GM19351 (cell line): ENCODE data around the gene TBC1D22B.
A peak's percentile ranks its signal among the peaks of the same experiment; 100 is the strongest.

Experiments used
- ATAC-seq: cut with Tn5 transposase; IDR thresholded peaks from one replicate; pipeline ENCODE4 v1.9.1; 2021; ENCODE audit warnings: mild to moderate bottlenecking, moderate library complexity; ENCODE audit not compliant: unreplicated experiment

The TBC1D22B gene

GRCh38 chr6:37352384-37352783 lies 94.8 kb downstream of the TBC1D22B start:
- ATAC-seq, result no peak

GRCh38 chr6:37353761-37354525 lies 96.4 kb downstream of the TBC1D22B start, which contains the start of gene RNF8:
TSS of gene RNF8 (plus strand) at chr6:37353983. CDS start at chr6:37354165, 182 bp downstream.
- ATAC-seq, result peak; percentile 92

- no peak for ATAC-seq
These were observed 97.2 kb downstream of the TBC1D22B start for GRCh38 chr6:37354526-37355384.

GRCh38 chr6:37357288-37357687 lies 99.7 kb downstream of the TBC1D22B start:
- no peak for ATAC-seq

GRCh38 chr6:37357860-37358259 lies 100.3 kb downstream of the TBC1D22B start:
- ATAC-seq, result no peak

- no peak for ATAC-seq
These were observed 101.5 kb downstream of the TBC1D22B start for GRCh38 chr6:37359039-37359438.

GRCh38 chr6:37362101-37362828 lies 104.7 kb downstream of the TBC1D22B start:
- no peak for ATAC-seq

GRCh38 chr6:37365791-37366190 lies 108.2 kb downstream of the TBC1D22B start:
- ATAC-seq, result no peak

GRCh38 chr6:37366910-37367309 lies 109.3 kb downstream of the TBC1D22B start:
- no peak for ATAC-seq

GRCh38 chr6:37368961-37369320 lies 111.4 kb downstream of the TBC1D22B start:
- ATAC-seq, result no peak

- ATAC-seq, result no peak
These were observed 112.0 kb downstream of the TBC1D22B start for GRCh38 chr6:37369321-37370201.

GRCh38 chr6:37371154-37372083 lies 113.8 kb downstream of the TBC1D22B start:
- ATAC-seq, result no peak

GRCh38 chr6:37372116-37372515 lies 114.5 kb downstream of the TBC1D22B start:
- ATAC-seq, result no peak

GRCh38 chr6:37373822-37374471 lies 116.4 kb downstream of the TBC1D22B start:
- ATAC-seq, result no peak

- no peak for ATAC-seq
These were observed 117.8 kb downstream of the TBC1D22B start for GRCh38 chr6:37375376-37375775.

- ATAC-seq, result no peak
These were observed 118.6 kb downstream of the TBC1D22B start for GRCh38 chr6:37376078-37376743.

GRCh38 chr6:37381579-37381978 lies 124.0 kb downstream of the TBC1D22B start:
- ATAC-seq, result no peak
